Measurements from ENCODE around the gene DBNDD2. TPM values are rescaled to one million over a fixed set of nuclear protein-coding genes. Genes with fewer than 3 reads are reported as not detected.

The DBNDD2 gene
- total and polyA plus RNA-seq, 2 donors from 2014 or later = 50.7 to 51.5 TPM

GRCh38 chr20:45394221-45395113 lies 13.6 kb upstream of the DBNDD2 start:
- FAIRE-seq = no peak
- no peak for DNase-seq
- H3K9me3 ChIP-seq (ENCODE audit: control insufficient read depth in 2 of 3, insufficient read depth in 1 of 3, low read length in 3 of 3) = no peaks in the 10 kb centered on the region

DNA sequence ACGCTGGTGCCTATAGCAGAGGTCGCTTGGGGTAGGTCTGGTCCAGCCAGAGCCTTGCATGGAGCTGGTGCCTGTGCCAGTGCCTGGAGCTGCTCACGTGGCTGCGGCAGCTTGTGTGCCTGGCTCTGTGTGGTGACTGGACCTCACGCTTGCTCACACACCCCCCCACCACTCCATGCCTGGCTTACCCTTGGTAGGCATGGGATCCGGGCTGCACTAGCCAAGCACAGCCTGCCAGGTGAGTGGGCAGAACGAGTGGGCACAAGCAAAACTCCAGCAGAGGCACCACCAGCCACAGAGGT lies 13.0 kb upstream of the DBNDD2 start:
- Histone ChIP-seq H3K4me1 (ENCODE audit: control insufficient read depth in 2 of 3, insufficient read depth in 2 of 3, low read depth in 1 of 3, low read length in 3 of 3) (no peaks in the 10 kb centered on the region), H3K4me3 (ENCODE audit: low read length in 3 of 3) (no peak overlapping the region), H3K9ac (ENCODE audit: low read length in 3 of 3) (no peak overlapping the region), H3K27me3 (ENCODE audit: control insufficient read depth, insufficient read depth, low read length) (no peaks in the 10 kb centered on the region), H3K9me3 (ENCODE audit: control insufficient read depth in 2 of 3, insufficient read depth in 1 of 3, low read length in 3 of 3) (no peaks in the 10 kb centered on the region), H3K36me3 (ENCODE audit: control insufficient read depth in 2 of 3, insufficient read depth in 3 of 3, low read length in 3 of 3) (no peaks in the 10 kb centered on the region), H3K27ac (ENCODE audit: low read depth in 2 of 2, low read length in 2 of 2) (no peak overlapping the region)
- DNase-seq (no peak), FAIRE-seq (no peak)
- intact Hi-C loops (cut with DNase I) = no loop called here
- TF ChIP-seq, protein P1, sequence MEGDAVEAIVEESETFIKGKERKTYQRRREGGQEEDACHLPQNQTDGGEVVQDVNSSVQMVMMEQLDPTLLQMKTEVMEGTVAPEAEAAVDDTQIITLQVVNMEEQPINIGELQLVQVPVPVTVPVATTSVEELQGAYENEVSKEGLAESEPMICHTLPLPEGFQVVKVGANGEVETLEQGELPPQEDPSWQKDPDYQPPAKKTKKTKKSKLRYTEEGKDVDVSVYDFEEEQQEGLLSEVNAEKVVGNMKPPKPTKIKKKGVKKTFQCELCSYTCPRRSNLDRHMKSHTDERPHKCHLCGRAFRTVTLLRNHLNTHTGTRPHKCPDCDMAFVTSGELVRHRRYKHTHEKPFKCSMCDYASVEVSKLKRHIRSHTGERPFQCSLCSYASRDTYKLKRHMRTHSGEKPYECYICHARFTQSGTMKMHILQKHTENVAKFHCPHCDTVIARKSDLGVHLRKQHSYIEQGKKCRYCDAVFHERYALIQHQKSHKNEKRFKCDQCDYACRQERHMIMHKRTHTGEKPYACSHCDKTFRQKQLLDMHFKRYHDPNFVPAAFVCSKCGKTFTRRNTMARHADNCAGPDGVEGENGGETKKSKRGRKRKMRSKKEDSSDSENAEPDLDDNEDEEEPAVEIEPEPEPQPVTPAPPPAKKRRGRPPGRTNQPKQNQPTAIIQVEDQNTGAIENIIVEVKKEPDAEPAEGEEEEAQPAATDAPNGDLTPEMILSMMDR (IDR thresholded peaks at IDR 0.05; ENCODE audit: borderline replicate concordance, extremely low read depth, insufficient read depth) = no peak

More at GRCh38 chr20:45394221-45395113, 13.6 kb upstream of the DBNDD2 start:
- no peak overlapping the region for H3K4me3 ChIP-seq (ENCODE audit: low read length in 3 of 3)
- no peaks in the 10 kb centered on the region for H3K36me3 ChIP-seq (ENCODE audit: control insufficient read depth in 2 of 3, insufficient read depth in 3 of 3, low read length in 3 of 3)
- intact Hi-C loops (cut with DNase I) = no loop called here
- no peak overlapping the region for H3K9ac ChIP-seq (ENCODE audit: low read length in 3 of 3)
- H3K27me3 ChIP-seq (ENCODE audit: control insufficient read depth, insufficient read depth, low read length) = no peaks in the 10 kb centered on the region
- TF ChIP-seq, protein P1 (IDR thresholded peaks at IDR 0.05; ENCODE audit: borderline replicate concordance, extremely low read depth, insufficient read depth) = no peak
- H3K27ac ChIP-seq (ENCODE audit: low read depth in 2 of 2, low read length in 2 of 2) = no peak overlapping the region
- H3K4me1 ChIP-seq (ENCODE audit: control insufficient read depth in 2 of 3, insufficient read depth in 2 of 3, low read depth in 1 of 3, low read length in 3 of 3) = no peaks in the 10 kb centered on the region

DNA sequence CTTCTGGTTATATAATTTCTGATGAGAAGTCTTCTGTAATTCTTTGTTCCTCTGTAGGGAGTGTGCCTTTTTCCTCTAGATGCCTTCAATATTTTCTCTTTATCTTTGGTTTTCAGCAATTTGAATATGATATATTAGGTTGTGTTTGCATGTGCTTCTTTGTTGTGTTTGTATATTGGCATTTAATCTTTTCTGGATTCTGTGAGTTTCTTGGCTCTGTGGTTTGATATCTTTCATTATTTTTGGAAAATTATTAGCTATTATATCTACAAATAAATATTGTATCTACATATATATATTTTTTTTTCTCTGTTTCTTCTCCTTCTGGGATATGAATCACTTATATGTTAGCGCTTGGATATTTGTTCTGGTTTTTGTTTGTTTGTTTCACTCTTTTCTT lies 9.1 kb upstream of the DBNDD2 start:
- Histone ChIP-seq H3K27ac (ENCODE audit: low read depth in 2 of 2, low read length in 2 of 2) (no peak overlapping the region), H3K4me1 (ENCODE audit: control insufficient read depth in 2 of 3, insufficient read depth in 2 of 3, low read depth in 1 of 3, low read length in 3 of 3) (no peaks in the 10 kb centered on the region), H3K27me3 (ENCODE audit: control insufficient read depth, insufficient read depth, low read length) (no peaks in the 10 kb centered on the region), H3K4me3 (ENCODE audit: low read length in 3 of 3) (no peak overlapping the region), H3K9me3 (ENCODE audit: control insufficient read depth in 2 of 3, insufficient read depth in 1 of 3, low read length in 3 of 3) (no peaks in the 10 kb centered on the region), H3K36me3 (ENCODE audit: control insufficient read depth in 2 of 3, insufficient read depth in 3 of 3, low read length in 3 of 3) (no peaks in the 10 kb centered on the region), H3K9ac (ENCODE audit: low read length in 3 of 3) (no peak overlapping the region)
- intact Hi-C loops (cut with DNase I) = no loop called here
- TF ChIP-seq, protein P1 (IDR thresholded peaks at IDR 0.05; ENCODE audit: borderline replicate concordance, extremely low read depth, insufficient read depth) = no peak
- DNase-seq (no peak), FAIRE-seq (no peak)

Measured in kidney (tissue), 14 donors.